ENCODE measurements around the gene KCNQ1. TPM values are rescaled to one million over a fixed set of nuclear protein-coding genes. Genes with fewer than 3 reads are reported as not detected.

KCNQ1 gene
- total RNA-seq, 1 experiment from 2014 or later: 10.7 TPM

DNA sequence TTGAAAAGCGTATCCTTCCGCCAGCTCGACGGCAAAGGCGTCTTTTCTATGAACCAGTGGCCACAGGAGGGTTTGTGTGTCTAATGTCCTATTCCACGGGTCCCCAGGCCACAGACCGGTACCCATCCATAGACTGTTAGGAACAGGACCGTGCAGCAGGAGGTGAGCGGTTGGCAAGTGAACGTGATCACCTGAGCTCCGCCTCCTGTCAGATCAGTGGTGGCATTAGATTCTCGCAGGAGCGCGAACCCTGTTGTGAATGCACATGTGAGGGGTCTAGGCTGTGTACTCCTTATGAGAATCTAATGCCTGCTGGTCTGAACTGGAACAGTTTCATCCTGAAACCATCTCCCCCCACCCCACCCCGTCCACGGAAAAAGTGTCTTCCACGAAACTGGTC is 317.6 kb downstream of the KCNQ1 start:
- DNase-seq (ENCODE audit: low read depth, low spot score) (no peak), ATAC-seq (no peak)
- H3K4me3 ChIP-seq (replicated peaks in 1 of 2; ENCODE audit: low read depth in 1 of 2, low read length in 2 of 2): no peak overlapping the region
- H3K9me2 ChIP-seq (ENCODE audit: insufficient read depth): no peaks in the 10 kb centered on the region
- H3K9ac ChIP-seq (ENCODE audit: low read length): no peak overlapping the region
- intact Hi-C loops (cut with micrococcal nuclease): no loop called here
- H3K79me2 ChIP-seq (ENCODE audit: insufficient read depth, low read length): no peaks in the 10 kb centered on the region
- no peaks in the 10 kb centered on the region for H4K20me1 ChIP-seq (ENCODE audit: insufficient read depth)
- RAD21 ChIA-PET (ENCODE audit: low non-redundant PET in 1 of 2, low total read pairs in 2 of 2, uncharacterized antibody in 2 of 2, unreplicated experiment in 2 of 2): no interaction called here
- no peaks in the 10 kb centered on the region for H3K27me3 ChIP-seq (ENCODE audit: insufficient read depth, low read length)
- no peak overlapping the region for H2AFZ ChIP-seq (ENCODE audit: low read depth, low read length, poor library complexity, severe bottlenecking)
- no peak overlapping the region for H3K4me2 ChIP-seq (ENCODE audit: low read length)
- POLR2A ChIA-PET: no interaction called here
- TF ChIP-seq, protein P1, sequence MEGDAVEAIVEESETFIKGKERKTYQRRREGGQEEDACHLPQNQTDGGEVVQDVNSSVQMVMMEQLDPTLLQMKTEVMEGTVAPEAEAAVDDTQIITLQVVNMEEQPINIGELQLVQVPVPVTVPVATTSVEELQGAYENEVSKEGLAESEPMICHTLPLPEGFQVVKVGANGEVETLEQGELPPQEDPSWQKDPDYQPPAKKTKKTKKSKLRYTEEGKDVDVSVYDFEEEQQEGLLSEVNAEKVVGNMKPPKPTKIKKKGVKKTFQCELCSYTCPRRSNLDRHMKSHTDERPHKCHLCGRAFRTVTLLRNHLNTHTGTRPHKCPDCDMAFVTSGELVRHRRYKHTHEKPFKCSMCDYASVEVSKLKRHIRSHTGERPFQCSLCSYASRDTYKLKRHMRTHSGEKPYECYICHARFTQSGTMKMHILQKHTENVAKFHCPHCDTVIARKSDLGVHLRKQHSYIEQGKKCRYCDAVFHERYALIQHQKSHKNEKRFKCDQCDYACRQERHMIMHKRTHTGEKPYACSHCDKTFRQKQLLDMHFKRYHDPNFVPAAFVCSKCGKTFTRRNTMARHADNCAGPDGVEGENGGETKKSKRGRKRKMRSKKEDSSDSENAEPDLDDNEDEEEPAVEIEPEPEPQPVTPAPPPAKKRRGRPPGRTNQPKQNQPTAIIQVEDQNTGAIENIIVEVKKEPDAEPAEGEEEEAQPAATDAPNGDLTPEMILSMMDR (IDR thresholded peaks at IDR 0.05 in 2 of 3, conservative IDR thresholded peaks at IDR 0.05 in 1 of 3; ENCODE audit: borderline replicate concordance in 1 of 3, insufficient read depth in 1 of 3, low read depth in 2 of 3, low read length in 2 of 3): no peak
- TF ChIP-seq SRF (IDR thresholded peaks at IDR 0.05; ENCODE audit: low read depth) (no peak), ZNF274 (IDR thresholded peaks at IDR 0.05; ENCODE audit: low read depth, low read length) (no peak), SP1 (IDR thresholded peaks at IDR 0.05; ENCODE audit: low read depth) (no peak), ZBTB33 (IDR thresholded peaks at IDR 0.05; ENCODE audit: extremely low read depth, insufficient replicate concordance, low read length) (no peak), FOSL1 (IDR thresholded peaks at IDR 0.05; ENCODE audit: low read depth) (no peak), POLR2AphosphoS5 (IDR thresholded peaks at IDR 0.05; ENCODE audit: low read depth, low read length) (no peak), JUND (IDR thresholded peaks at IDR 0.05) (no peak), CEBPB (IDR thresholded peaks at IDR 0.05; ENCODE audit: low read depth) (no peak), TCF7L2 (IDR thresholded peaks at IDR 0.05; ENCODE audit: borderline replicate concordance, extremely low read depth, insufficient read depth, insufficient read length) (no peak), POLR2A (IDR thresholded peaks at IDR 0.05; ENCODE audit: borderline replicate concordance, extremely low read depth, insufficient read depth, insufficient read length) (no peak), CBX3 (IDR thresholded peaks at IDR 0.05; ENCODE audit: low read depth) (no peak), ELF1 (IDR thresholded peaks at IDR 0.05; ENCODE audit: borderline replicate concordance, low read depth) (no peak), EZH2 (IDR thresholded peaks at IDR 0.05) (no peak), RAD21 (IDR thresholded peaks at IDR 0.05; ENCODE audit: low read depth) (no peak)
- TF ChIP-seq, protein P2, sequence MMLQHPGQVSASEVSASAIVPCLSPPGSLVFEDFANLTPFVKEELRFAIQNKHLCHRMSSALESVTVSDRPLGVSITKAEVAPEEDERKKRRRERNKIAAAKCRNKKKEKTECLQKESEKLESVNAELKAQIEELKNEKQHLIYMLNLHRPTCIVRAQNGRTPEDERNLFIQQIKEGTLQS (IDR thresholded peaks at IDR 0.05): no peak
- TF ChIP-seq, protein P3, sequence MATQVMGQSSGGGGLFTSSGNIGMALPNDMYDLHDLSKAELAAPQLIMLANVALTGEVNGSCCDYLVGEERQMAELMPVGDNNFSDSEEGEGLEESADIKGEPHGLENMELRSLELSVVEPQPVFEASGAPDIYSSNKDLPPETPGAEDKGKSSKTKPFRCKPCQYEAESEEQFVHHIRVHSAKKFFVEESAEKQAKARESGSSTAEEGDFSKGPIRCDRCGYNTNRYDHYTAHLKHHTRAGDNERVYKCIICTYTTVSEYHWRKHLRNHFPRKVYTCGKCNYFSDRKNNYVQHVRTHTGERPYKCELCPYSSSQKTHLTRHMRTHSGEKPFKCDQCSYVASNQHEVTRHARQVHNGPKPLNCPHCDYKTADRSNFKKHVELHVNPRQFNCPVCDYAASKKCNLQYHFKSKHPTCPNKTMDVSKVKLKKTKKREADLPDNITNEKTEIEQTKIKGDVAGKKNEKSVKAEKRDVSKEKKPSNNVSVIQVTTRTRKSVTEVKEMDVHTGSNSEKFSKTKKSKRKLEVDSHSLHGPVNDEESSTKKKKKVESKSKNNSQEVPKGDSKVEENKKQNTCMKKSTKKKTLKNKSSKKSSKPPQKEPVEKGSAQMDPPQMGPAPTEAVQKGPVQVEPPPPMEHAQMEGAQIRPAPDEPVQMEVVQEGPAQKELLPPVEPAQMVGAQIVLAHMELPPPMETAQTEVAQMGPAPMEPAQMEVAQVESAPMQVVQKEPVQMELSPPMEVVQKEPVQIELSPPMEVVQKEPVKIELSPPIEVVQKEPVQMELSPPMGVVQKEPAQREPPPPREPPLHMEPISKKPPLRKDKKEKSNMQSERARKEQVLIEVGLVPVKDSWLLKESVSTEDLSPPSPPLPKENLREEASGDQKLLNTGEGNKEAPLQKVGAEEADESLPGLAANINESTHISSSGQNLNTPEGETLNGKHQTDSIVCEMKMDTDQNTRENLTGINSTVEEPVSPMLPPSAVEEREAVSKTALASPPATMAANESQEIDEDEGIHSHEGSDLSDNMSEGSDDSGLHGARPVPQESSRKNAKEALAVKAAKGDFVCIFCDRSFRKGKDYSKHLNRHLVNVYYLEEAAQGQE (IDR thresholded peaks at IDR 0.05; ENCODE audit: low read depth): no peak
- TF ChIP-seq, protein P4, sequence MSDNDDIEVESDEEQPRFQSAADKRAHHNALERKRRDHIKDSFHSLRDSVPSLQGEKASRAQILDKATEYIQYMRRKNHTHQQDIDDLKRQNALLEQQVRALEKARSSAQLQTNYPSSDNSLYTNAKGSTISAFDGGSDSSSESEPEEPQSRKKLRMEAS (IDR thresholded peaks at IDR 0.05): no peak
- no peaks in the 10 kb centered on the region for H3K9me3 ChIP-seq (ENCODE audit: control insufficient read depth in 1 of 2, insufficient read depth in 1 of 2, low read depth in 1 of 2, low read length in 2 of 2)
- H3K36me3 ChIP-seq (ENCODE audit: control insufficient read depth in 1 of 2, insufficient read depth in 2 of 2, low read length in 2 of 2): no peaks in the 10 kb centered on the region
- CTCF ChIA-PET: no interaction called here
- no peaks in the 10 kb centered on the region for H3K4me1 ChIP-seq (ENCODE audit: control insufficient read depth in 1 of 2, insufficient read depth in 2 of 2, low read length in 2 of 2)
- no TSS peak for BruUV-seq (replicated peaks)
- no peak overlapping the region for H3K27ac ChIP-seq (ENCODE audit: low read depth, low read length)
